ENCODE results near the gene BLOC1S1. TPM values are rescaled to one million over a fixed set of nuclear protein-coding genes. Genes with fewer than 3 reads are reported as not detected.
A peak's percentile ranks its signal among the peaks of the same experiment; 100 is the strongest.

BLOC1S1 gene
- polyA plus RNA-seq, 1 donor (not counting 4 experiments of a cell fraction or from before 2014, with no cell fraction given), result 62.5 TPM

GRCh38 chr12:55725556-55725955, 9.7 kb downstream of the BLOC1S1 start:
- Histone ChIP-seq H3K4me3 (ENCODE audit: control insufficient read depth in 2 of 3, extremely low read depth in 1 of 3, insufficient read depth in 2 of 3, low read depth in 1 of 3, low read length in 3 of 3) (no peak overlapping the region), H3K79me2 (ENCODE audit: control insufficient read depth, insufficient read depth, low read length) (peaks cover 22% of the 10 kb centered on the region), H2AFZ (ENCODE audit: control insufficient read depth, low read length) (no peak overlapping the region), H3K9ac (ENCODE audit: control insufficient read depth, extremely low read depth, insufficient read depth, low read length) (no peak overlapping the region), H4K20me1 (ENCODE audit: control insufficient read depth, extremely low read depth, insufficient read depth, low read length) (no peaks in the 10 kb centered on the region), H3K27me3 (ENCODE audit: control insufficient read depth, extremely low read depth, insufficient read depth, low read length) (no peaks in the 10 kb centered on the region), H3K36me3 (ENCODE audit: control insufficient read depth in 2 of 2, extremely low read depth in 1 of 2, insufficient read depth in 2 of 2, low read length in 2 of 2) (peaks cover 20 to 24% of the 10 kb centered on the region in 2 experiments), H3K27ac (ENCODE audit: control insufficient read depth, insufficient read depth, low read length) (no peak overlapping the region), H3K9me1 (ENCODE audit: control insufficient read depth, extremely low read depth, insufficient read depth, low read length) (no peaks in the 10 kb centered on the region), H3K4me1 (ENCODE audit: control insufficient read depth, extremely low read depth, insufficient read depth, low read length) (peaks cover 40% of the 10 kb centered on the region), H3K4me2 (ENCODE audit: control insufficient read depth, extremely low read depth, insufficient read depth, low read depth, low read length) (no peak overlapping the region), H3K9me3 (ENCODE audit: control insufficient read depth, low read depth, low read length) (no peaks in the 10 kb centered on the region)
- no peak for FAIRE-seq
- DNase-seq (ENCODE audit: low read depth, low spot score), result no peak
- dilution Hi-C loops (cut with MboI; ENCODE audit: extremely low pct_ligation_motif_present, low sequenced_read_pairs), result no loop called here
- TF ChIP-seq CTCF (optimal IDR thresholded peaks at IDR 0.05 in 1 of 3, IDR thresholded peaks at IDR 0.05 in 1 of 3, conservative IDR thresholded peaks at IDR 0.05 in 1 of 3; ENCODE audit: extremely low read depth in 1 of 3, insufficient read depth in 2 of 3, low read length in 3 of 3) (no peak), EZH2 (IDR thresholded peaks at IDR 0.05; ENCODE audit: low read length) (no peak)

GRCh38 chr12:55726971-55727370, 11.1 kb downstream of the BLOC1S1 start:
- H3K79me2 ChIP-seq (ENCODE audit: control insufficient read depth, insufficient read depth, low read length), result peaks cover 22% of the 10 kb centered on the region
- TF ChIP-seq EZH2 (IDR thresholded peaks at IDR 0.05; ENCODE audit: low read length), result no peak
- no peak for TF ChIP-seq CTCF (optimal IDR thresholded peaks at IDR 0.05 in 1 of 3, IDR thresholded peaks at IDR 0.05 in 1 of 3, conservative IDR thresholded peaks at IDR 0.05 in 1 of 3; ENCODE audit: extremely low read depth in 1 of 3, insufficient read depth in 2 of 3, low read length in 3 of 3)
- dilution Hi-C loops (cut with MboI; ENCODE audit: extremely low pct_ligation_motif_present, low sequenced_read_pairs), result no loop called here
- peaks cover 20 to 24% of the 10 kb centered on the region in 2 experiments for H3K36me3 ChIP-seq (ENCODE audit: control insufficient read depth in 2 of 2, extremely low read depth in 1 of 2, insufficient read depth in 2 of 2, low read length in 2 of 2)
- no peaks in the 10 kb centered on the region for H4K20me1 ChIP-seq (ENCODE audit: control insufficient read depth, extremely low read depth, insufficient read depth, low read length)
- H3K9me1 ChIP-seq (ENCODE audit: control insufficient read depth, extremely low read depth, insufficient read depth, low read length), result no peaks in the 10 kb centered on the region
- no peaks in the 10 kb centered on the region for H3K27me3 ChIP-seq (ENCODE audit: control insufficient read depth, extremely low read depth, insufficient read depth, low read length)
- DNase-seq (ENCODE audit: low read depth, low spot score) (no peak), FAIRE-seq (no peak)
- H3K27ac ChIP-seq (ENCODE audit: control insufficient read depth, insufficient read depth, low read length), result no peak overlapping the region
- no peak overlapping the region for H2AFZ ChIP-seq (ENCODE audit: control insufficient read depth, low read length)
- peak overlapping the region; percentile 96 for H3K4me2 ChIP-seq (ENCODE audit: control insufficient read depth, extremely low read depth, insufficient read depth, low read depth, low read length)
- H3K4me3 ChIP-seq (ENCODE audit: control insufficient read depth in 2 of 3, extremely low read depth in 1 of 3, insufficient read depth in 2 of 3, low read depth in 1 of 3, low read length in 3 of 3), result peak overlapping the region; percentile 74 to 90 (median 83)
- no peaks in the 10 kb centered on the region for H3K9me3 ChIP-seq (ENCODE audit: control insufficient read depth, low read depth, low read length)
- peak overlapping the region; percentile 95 for H3K9ac ChIP-seq (ENCODE audit: control insufficient read depth, extremely low read depth, insufficient read depth, low read length)
- peaks cover 32% of the 10 kb centered on the region for H3K4me1 ChIP-seq (ENCODE audit: control insufficient read depth, extremely low read depth, insufficient read depth, low read length)

Data from keratinocyte (primary cell).